Stomach smooth muscle (tissue), 2 donors: ENCODE measurements around the gene C2orf81.
A peak's percentile ranks its signal among the peaks of the same experiment; 100 is the strongest.
"Not testable (repeated sequence)": the region's sequence is repeated elsewhere in the genome, so short reads cannot be mapped to it uniquely, and the experiment has no call there.

Source experiments
- H3K27ac ChIP-seq: one replicate; pipeline ENCODE4 v1.7.0; 2013; ENCODE audit warnings: mild to moderate bottlenecking, low read length, inconsistent platforms
- H3K27me3 ChIP-seq, 2 donors: one replicate each; pipeline ENCODE4 v1.7.0; 2013; ENCODE audit warnings: low read length in 2 of 2; ENCODE audit not compliant: insufficient read depth in 2 of 2, control insufficient read depth in 1 of 2
- H3K36me3 ChIP-seq, 2 donors: one replicate each; pipeline ENCODE4 v1.7.0; 2013; ENCODE audit warnings: low read length in 2 of 2; ENCODE audit not compliant: control insufficient read depth in 2 of 2, insufficient read depth in 2 of 2
- H3K4me1 ChIP-seq: one replicate; pipeline ENCODE4 v1.7.0; 2013; ENCODE audit warnings: low read length; ENCODE audit not compliant: control insufficient read depth, insufficient read depth
- H3K4me3 ChIP-seq, 2 donors: one replicate each; pipeline ENCODE4 v1.7.0; 2013; ENCODE audit warnings: low read length in 2 of 2
- H3K9ac ChIP-seq, 2 donors: one replicate each; pipeline ENCODE4 v1.7.0; 2013; ENCODE audit warnings: low read length in 2 of 2, mild to moderate bottlenecking in 1 of 2
- H3K9me3 ChIP-seq, 2 donors: one replicate each; pipeline ENCODE4 v1.7.0; 2013; ENCODE audit warnings: low read length in 2 of 2; ENCODE audit not compliant: control insufficient read depth in 2 of 2
- donor health status: healthy.
- donor health status: Pancreatic carcinoma.

The C2orf81 gene

DNA sequence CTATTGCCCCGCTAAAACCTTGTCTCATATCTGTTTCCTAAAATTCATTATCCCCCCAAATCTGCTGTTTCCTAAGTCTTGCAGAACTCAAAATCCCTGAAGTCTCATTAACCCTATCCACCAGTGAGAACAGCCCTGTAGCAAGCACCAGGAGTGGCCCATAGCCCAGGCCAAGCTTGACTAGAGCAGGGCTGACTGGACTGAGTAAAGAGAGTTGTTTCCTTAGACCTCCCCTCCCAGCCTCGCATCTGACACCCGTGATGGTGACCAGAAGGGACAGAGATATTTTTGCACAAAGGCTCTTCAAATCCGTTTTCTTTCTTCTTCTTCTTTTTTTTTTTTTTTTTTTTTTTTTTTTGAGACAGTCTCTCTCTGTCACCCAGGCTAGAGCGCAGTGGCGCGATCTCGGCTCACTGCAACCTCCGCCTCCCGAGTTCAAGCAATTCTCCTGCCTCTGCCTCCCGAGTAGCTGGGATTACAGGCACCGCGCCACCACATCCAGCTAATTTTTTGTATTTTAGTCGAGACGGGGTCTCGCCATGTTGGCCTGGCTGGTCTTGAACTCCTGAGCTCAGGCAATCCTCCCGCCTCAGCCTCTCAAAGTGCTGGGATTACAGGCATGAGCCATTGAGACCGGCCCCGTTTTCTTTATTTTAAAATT is 846 bp downstream of the C2orf81 start:
- not testable (repeated sequence) for H3K27ac ChIP-seq

DNA sequence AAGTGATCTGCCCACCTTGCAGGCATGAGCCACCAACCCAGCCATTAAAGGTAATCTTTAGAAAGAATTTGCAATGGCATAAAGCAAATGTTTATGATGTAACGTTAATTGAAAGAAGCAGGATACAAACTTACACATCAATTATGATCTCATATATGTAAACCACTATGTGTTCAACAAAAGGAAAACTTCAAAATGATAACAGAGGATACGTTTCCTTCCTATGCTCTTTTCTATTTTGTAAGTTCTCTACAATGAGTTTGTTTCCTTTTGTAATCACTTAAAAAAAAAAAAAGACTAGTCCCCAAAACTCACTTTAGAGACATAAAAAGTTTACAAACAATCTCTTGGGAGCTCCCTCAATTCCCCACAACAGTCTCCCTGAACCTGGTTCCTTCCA is 1.4 kb downstream of the C2orf81 start:
- Histone ChIP-seq H3K9me3 (no peaks in the 10 kb centered on the region), H3K27me3 (peaks cover 0 to 9% of the 10 kb centered on the region in 2 donors), H3K36me3 (no peaks in the 10 kb centered on the region), H3K4me3 (no peak overlapping the region), H3K9ac (no peak overlapping the region), H3K4me1 (peaks cover 26% of the 10 kb centered on the region), H3K27ac (no peak overlapping the region)

More for the DNA sequence above, 846 bp downstream of the C2orf81 start:
- not testable (repeated sequence) for H3K9ac ChIP-seq, H3K9me3 ChIP-seq, H3K27me3 ChIP-seq, H3K36me3 ChIP-seq
- H3K4me3 ChIP-seq = peak overlapping the region; percentile 86 to 87
- peaks cover 21% of the 10 kb centered on the region for H3K4me1 ChIP-seq

DNA sequence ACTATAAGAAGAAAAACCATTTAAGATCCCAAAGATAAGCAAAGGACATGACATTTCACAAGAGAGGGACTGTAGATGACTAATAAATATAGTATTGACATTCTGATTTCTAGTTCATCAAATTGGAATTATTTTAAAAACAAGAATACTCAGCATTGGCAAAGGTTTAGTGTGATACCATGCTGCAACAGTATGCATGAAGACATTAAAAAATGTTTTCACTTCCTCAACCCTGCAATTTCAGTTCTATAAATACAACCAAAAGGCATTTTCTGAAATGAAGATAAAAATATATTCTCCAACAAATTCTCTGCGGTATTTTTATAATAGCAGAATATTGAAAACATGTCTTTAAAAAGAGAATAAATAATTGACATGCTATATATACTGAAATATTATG is 2.1 kb downstream of the C2orf81 start:
- peaks cover 32% of the 10 kb centered on the region for H3K4me1 ChIP-seq
- H3K9ac ChIP-seq = no peak overlapping the region

DNA sequence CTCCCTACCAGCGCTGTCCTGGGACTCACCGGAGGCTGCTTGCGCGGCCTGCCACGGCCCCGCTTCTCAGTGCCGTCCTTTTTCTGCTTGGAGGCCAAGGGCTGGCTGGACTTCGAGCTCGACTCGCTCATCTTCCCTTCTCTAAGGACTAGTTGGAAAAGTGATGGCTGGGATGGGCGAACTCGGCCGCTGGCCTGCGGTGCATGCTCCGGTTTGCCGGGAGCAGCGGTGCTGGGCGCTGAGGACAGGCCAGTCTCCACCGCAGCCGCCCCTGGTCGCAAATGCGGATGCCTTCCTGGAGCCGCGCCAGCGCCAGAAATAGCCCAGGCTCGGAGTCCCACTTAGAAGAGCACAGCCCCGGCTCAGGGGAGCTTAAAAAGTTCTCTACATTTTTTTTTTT is 3.1 kb downstream of the C2orf81 start:
- H3K4me3 ChIP-seq = no peak overlapping the region
- H3K36me3 ChIP-seq = no peaks in the 10 kb centered on the region
- no peak overlapping the region for H3K27ac ChIP-seq
- H3K4me1 ChIP-seq = peaks cover 37% of the 10 kb centered on the region
- H3K9ac ChIP-seq = no peak overlapping the region
- H3K9me3 ChIP-seq = no peaks in the 10 kb centered on the region
- H3K27me3 ChIP-seq = peaks cover 0 to 14% of the 10 kb centered on the region in 2 donors

More for the DNA sequence above, 2.1 kb downstream of the C2orf81 start:
- Histone ChIP-seq H3K4me3 (no peak overlapping the region), H3K9me3 (no peaks in the 10 kb centered on the region), H3K27me3 (peaks cover 0 to 14% of the 10 kb centered on the region in 2 donors), H3K27ac (no peak overlapping the region), H3K36me3 (no peaks in the 10 kb centered on the region)

DNA sequence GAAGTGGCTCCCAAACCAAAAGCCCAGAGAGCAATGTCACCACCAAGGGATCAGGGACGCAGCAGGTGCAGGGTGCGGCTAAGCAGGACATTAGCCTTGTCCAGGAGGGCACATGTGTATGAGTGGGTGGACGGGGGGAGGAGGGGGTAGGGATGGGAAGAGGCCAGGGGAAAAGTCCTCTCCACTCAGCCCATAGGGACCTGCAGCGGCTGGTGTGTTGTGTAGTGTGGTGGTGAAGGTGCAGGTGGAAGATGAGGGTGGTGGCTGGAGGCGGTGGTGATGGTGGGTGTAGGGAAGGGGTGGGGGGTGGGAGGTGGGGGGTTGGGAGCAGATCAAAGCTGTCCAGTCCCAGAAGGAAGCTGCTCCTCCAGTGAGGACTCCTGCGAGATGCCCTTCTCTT is 3.7 kb downstream of the C2orf81 start:
- Histone ChIP-seq H3K4me3 (no peak overlapping the region), H3K4me1 (peaks cover 38% of the 10 kb centered on the region), H3K27me3 (peaks cover 0 to 14% of the 10 kb centered on the region in 2 donors), H3K27ac (no peak overlapping the region), H3K9ac (no peak overlapping the region), H3K36me3 (no peaks in the 10 kb centered on the region), H3K9me3 (no peaks in the 10 kb centered on the region)

DNA sequence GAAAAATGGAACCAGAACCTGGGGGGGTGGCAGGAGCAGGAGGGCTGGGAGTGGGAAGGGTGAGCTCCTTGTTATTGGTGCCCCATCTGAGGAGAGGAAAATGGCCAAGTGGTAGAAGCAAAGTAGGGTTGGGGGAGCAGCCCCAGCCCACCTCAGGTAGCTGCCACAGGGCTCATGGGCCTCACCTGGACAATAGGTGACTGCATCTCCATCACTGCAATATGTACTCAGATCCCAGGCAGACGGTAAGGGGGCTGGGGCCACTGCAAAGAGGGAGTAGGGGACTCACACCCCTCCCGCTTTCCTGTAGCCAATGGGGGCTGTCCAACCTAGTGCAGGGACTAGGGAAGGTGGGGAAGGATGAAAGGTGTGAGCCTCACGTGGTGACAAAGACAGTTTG is 4.2 kb downstream of the C2orf81 start:
- H3K27me3 ChIP-seq = peaks cover 0 to 14% of the 10 kb centered on the region in 2 donors
- H3K36me3 ChIP-seq = no peaks in the 10 kb centered on the region
- H3K27ac ChIP-seq = no peak overlapping the region
- peaks cover 36% of the 10 kb centered on the region for H3K4me1 ChIP-seq
- no peak overlapping the region for H3K4me3 ChIP-seq
- H3K9ac ChIP-seq = no peak overlapping the region
- no peaks in the 10 kb centered on the region for H3K9me3 ChIP-seq

DNA sequence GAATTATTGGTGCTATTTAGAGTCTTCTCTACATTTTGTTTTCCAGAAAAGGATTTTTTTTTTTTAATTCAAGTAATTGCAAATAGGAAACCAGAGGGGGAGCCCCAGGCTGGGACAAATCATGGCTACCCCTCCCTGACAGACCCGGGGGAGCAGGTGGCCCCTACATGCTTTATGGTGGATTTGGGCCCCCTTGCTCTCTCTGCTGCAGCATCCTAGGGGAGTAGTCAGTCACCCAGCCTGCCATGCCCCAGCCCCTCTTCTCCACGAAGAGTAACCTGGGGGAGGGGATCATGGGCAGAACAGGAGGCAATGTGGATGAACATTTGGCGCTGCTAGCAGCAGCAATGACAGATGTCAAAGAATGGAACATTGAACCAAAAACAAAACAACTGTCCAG is 4.6 kb downstream of the C2orf81 start:
- H3K9me3 ChIP-seq = no peaks in the 10 kb centered on the region
- no peak overlapping the region for H3K9ac ChIP-seq
- peaks cover 32% of the 10 kb centered on the region for H3K4me1 ChIP-seq
- H3K36me3 ChIP-seq = no peaks in the 10 kb centered on the region
- no peak overlapping the region for H3K4me3 ChIP-seq
- no peak overlapping the region for H3K27ac ChIP-seq
- peaks cover 0 to 14% of the 10 kb centered on the region in 2 donors for H3K27me3 ChIP-seq

DNA sequence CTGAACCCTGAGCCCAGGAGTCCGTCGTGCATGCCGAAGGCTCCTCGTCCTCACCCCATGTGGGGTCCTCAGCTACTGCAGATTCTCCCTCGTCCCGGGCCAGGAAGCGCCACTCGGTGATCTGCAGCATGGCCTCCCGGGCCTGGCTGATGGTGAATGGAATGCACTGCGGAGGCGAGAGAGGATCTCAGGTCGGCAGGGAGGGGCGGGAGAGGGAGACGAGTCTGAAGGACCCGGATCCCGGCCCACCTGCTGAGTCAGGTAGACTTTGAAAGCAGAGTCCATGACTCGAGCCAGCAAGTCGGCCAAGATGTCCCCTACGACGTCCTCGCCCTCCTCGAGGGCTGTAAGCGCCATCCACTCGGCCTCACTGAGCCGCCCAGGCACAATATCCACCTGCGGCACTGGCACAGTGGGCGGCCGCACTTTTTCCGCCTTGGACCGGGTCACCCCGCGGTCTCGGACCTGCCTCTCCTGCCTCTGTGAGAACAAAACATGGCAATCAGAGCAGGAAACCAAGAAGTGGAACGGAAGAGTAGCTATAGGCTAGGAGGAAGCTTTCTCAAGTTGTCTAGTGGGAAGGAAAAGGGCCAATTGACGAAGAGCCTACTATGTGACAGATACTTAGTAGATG is 5.5 kb downstream of the C2orf81 start:
- Histone ChIP-seq H3K4me3 (peak overlapping the region; percentile 80 to 82), H3K9ac (peak overlapping the region in 1 of 2 donors; percentile 62), H3K27ac (no peak overlapping the region), H3K9me3 (no peaks in the 10 kb centered on the region), H3K27me3 (peaks cover 0 to 14% of the 10 kb centered on the region in 2 donors), H3K36me3 (no peaks in the 10 kb centered on the region), H3K4me1 (peaks cover 26% of the 10 kb centered on the region)

DNA sequence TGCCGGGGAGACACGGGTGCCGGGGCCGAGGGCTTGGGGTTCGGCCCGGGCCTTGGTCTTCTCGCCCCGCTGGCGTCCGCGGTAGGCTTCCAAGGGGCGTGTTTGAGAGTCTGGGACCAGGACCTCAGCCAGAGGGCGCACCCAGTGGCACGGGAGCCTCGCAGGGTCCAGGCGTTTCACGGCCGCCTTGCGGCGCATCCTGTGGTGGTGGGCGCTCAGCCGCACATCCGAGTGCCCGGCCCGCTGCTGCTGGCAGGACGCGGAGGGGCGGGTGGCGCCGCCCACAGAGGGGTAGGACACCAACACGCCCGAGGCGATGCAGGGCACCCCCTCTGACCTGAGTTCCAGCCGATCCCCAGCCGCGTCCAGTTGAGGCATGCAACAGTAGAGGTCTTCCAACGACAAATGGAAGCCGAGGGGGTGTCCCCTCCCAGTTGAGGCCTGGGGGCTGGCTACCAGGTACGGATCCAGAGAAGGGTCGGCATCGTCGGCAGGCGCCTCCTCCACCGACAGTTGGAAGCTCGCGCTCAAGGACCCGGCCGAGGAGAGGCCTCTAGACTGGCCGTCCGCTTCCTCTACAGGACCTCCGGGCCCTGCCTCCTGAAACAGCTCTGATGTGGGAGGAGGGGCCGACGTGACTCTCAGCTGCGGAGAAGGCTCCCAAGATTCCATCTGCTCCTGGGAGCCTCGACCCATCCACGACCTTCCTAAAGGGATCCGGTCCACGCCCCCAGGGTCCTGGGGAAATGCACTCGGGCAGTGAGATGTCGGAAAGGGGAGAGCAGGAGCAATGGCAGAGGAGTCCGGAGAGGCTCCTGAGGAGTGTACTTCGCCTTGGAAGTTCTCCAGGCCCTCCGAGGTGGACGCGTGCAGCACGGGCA is 6.3 kb downstream of the C2orf81 start:
- peaks cover 26% of the 10 kb centered on the region for H3K4me1 ChIP-seq
- H3K27me3 ChIP-seq = peaks cover 0 to 14% of the 10 kb centered on the region in 2 donors
- H3K36me3 ChIP-seq = no peaks in the 10 kb centered on the region
- H3K27ac ChIP-seq = no peak overlapping the region
- H3K4me3 ChIP-seq = peak overlapping the region; percentile 80 to 82
- H3K9me3 ChIP-seq = no peaks in the 10 kb centered on the region
- H3K9ac ChIP-seq = peak overlapping the region; percentile 62 to 68

DNA sequence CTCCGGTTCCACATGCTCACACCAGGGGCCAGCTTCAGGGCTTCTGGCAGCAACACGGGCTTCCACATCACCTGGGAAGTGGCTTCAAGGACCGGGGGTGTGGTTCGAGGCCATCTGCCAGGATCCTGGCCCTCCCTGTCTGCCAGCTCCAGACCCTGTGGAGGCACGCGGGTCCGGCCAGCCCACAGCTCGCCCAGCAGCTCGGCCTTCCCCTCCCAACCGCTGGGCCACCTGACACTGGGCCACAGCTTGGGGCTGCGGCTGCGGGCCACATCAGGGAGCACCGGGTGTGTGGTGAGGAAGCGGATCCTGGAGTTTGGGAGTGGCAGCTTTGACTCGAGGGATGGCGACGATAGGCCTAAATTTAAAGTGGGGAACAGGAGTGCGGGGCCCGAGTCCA is 7.0 kb downstream of the C2orf81 start:
- Histone ChIP-seq H3K4me1 (peaks cover 26% of the 10 kb centered on the region), H3K27me3 (peaks cover 0 to 14% of the 10 kb centered on the region in 2 donors), H3K9me3 (no peaks in the 10 kb centered on the region), H3K36me3 (no peaks in the 10 kb centered on the region), H3K4me3 (peak overlapping the region; percentile 80 to 82), H3K9ac (peak overlapping the region; percentile 62 to 68), H3K27ac (no peak overlapping the region)
